OCI-LY1 (cell line): Measurements from ENCODE around the gene SF3B1.
"Not testable (repeated sequence)": the region's sequence is repeated elsewhere in the genome, so short reads cannot be mapped to it uniquely, and the experiment has no call there.

Experiments used
- H2AFZ ChIP-seq: fragments of 200-600 bp; sonication (generic), shearing (Covaris generic); 2 replicates; pipeline ENCODE4 v1.6.0; 2014; ENCODE audit warnings: antibody characterized with exemption, mild to moderate bottlenecking, low read length
- H3F3A ChIP-seq: fragments of 200-600 bp; sonication (generic), shearing (Covaris generic); 2 replicates; pipeline ENCODE4 v1.6.0; 2014; ENCODE audit warnings: mild to moderate bottlenecking, antibody characterized with exemption, low read length, moderate library complexity; ENCODE audit not compliant: insufficient read depth
- H3K27ac ChIP-seq: fragments of 200-600 bp; sonication (generic); 2 replicates; pipeline ENCODE4 v1.5.1; 2014; ENCODE audit warnings: low read length, mixed run types, mild to moderate bottlenecking, low read depth; ENCODE audit not compliant: poor library complexity, severe bottlenecking
- H3K27me3 ChIP-seq: fragments of 200-600 bp; sonication (generic); 2 replicates; pipeline ENCODE4 v1.6.0; 2014; ENCODE audit warnings: antibody characterized with exemption, mild to moderate bottlenecking, low read length, moderate library complexity; ENCODE audit not compliant: insufficient read depth
- H3K36me3 ChIP-seq: fragments of 200-600 bp; sonication (generic); 2 replicates; pipeline ENCODE4 v1.6.1; 2014; ENCODE audit warnings: mild to moderate bottlenecking, antibody characterized with exemption, low read length, moderate library complexity, mixed read lengths; ENCODE audit not compliant: insufficient read depth
- H3K4me1 ChIP-seq: fragments of 200-600 bp; sonication (generic); 2 replicates; pipeline ENCODE4 v1.5.1; 2014; ENCODE audit warnings: mild to moderate bottlenecking, low read length, moderate library complexity; ENCODE audit not compliant: insufficient read depth, severe bottlenecking
- H3K4me2 ChIP-seq: fragments of 200-600 bp; sonication (generic), shearing (Covaris generic); 2 replicates; pipeline ENCODE4 v1.6.1; 2014; ENCODE audit warnings: low read length
- H3K4me3 ChIP-seq: fragments of 200-600 bp; sonication (generic); 2 replicates; pipeline ENCODE4 v1.5.1; 2014; ENCODE audit warnings: low read length, low read depth, mild to moderate bottlenecking, mixed read lengths; ENCODE audit not compliant: poor library complexity, severe bottlenecking
- H3K79me2 ChIP-seq: fragments of 200-600 bp; shearing (Covaris generic); 2 replicates; pipeline ENCODE4 v1.6.1; 2016; ENCODE audit warnings: mixed run types, low read length, mixed read lengths; ENCODE audit not compliant: insufficient read depth
- H3K9ac ChIP-seq: fragments of 200-600 bp; sonication (generic), shearing (Covaris generic); 2 replicates; pipeline ENCODE4 v1.6.1; 2014; ENCODE audit warnings: mild to moderate bottlenecking, low read length, mixed read lengths
- H3K9me2 ChIP-seq: fragments of 200-600 bp; sonication (generic), shearing (Covaris generic); 2 replicates; pipeline ENCODE4 v1.6.1; 2014; ENCODE audit warnings: low read depth, mild to moderate bottlenecking, low read length, mixed read lengths
- H3K9me3 ChIP-seq: fragments of 200-600 bp; shearing (Covaris generic); 2 replicates; pipeline ENCODE4 v1.6.1; 2014; ENCODE audit warnings: low read length, mixed read lengths
- H4K20me1 ChIP-seq: fragments of 200-600 bp; sonication (generic), shearing (Covaris generic); 2 replicates; pipeline ENCODE4 v1.6.0; 2016; ENCODE audit warnings: mild to moderate bottlenecking, low read length; ENCODE audit not compliant: insufficient read depth
- EZH2 ChIP-seq: fragments of 200-600 bp; sonication (generic), shearing (Covaris generic); IDR thresholded peaks from 2 replicates; pipeline ENCODE4 v1.8.0; 2017; ENCODE audit warnings: borderline replicate concordance, mixed run types, mild to moderate bottlenecking, antibody characterized with exemption, low read length, moderate library complexity, mixed read lengths
- TF ChIP-seq, protein P1 (sequence below): fragments of 200-600 bp; sonication (generic), shearing (Covaris generic); IDR thresholded peaks from 2 replicates; pipeline ENCODE4 v1.5.1; 2017; ENCODE audit warnings: mild to moderate bottlenecking, antibody characterized with exemption, low read length, moderate library complexity, mixed read lengths

Gene SF3B1

DNA sequence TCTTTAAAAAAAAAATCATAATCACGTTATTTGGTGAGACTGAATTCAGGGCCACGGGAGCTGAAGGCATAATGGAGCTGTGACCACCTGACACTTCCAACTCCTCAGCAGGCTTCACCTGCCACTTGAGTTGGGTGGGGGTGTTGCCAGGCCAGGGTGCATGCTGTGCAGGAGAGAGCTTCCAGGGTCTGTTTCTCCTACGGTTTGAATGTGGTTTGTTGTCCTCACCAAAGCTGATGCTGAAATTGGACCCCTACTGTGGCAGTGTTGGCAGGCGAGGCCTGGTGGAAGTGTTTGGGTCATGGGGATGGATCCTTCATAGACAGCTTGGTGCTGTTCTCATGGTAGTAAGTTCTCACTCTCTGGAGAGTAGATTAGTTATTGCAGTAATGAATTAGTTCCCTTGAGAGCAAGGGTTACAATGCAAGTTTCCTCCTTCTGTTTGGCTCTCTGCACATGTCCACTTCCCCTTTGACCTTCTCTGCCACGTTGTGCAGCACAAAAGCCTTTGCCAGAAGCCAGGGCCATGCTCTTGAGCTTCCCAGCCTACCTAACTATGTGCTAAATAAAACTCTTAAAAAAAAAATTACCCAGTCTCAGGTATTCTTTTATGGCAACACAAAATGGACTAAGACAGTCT lies 86.0 kb downstream of the SF3B1 start:
- no peaks in the 10 kb centered on the region for H4K20me1 ChIP-seq
- TF ChIP-seq, protein P1, sequence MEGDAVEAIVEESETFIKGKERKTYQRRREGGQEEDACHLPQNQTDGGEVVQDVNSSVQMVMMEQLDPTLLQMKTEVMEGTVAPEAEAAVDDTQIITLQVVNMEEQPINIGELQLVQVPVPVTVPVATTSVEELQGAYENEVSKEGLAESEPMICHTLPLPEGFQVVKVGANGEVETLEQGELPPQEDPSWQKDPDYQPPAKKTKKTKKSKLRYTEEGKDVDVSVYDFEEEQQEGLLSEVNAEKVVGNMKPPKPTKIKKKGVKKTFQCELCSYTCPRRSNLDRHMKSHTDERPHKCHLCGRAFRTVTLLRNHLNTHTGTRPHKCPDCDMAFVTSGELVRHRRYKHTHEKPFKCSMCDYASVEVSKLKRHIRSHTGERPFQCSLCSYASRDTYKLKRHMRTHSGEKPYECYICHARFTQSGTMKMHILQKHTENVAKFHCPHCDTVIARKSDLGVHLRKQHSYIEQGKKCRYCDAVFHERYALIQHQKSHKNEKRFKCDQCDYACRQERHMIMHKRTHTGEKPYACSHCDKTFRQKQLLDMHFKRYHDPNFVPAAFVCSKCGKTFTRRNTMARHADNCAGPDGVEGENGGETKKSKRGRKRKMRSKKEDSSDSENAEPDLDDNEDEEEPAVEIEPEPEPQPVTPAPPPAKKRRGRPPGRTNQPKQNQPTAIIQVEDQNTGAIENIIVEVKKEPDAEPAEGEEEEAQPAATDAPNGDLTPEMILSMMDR = no peak
- TF ChIP-seq EZH2 = no peak
- no peak overlapping the region for H3K4me2 ChIP-seq
- H3K27me3 ChIP-seq = no peaks in the 10 kb centered on the region
- peaks cover 22% of the 10 kb centered on the region for H3K79me2 ChIP-seq
- H3F3A ChIP-seq = no peaks in the 10 kb centered on the region
- no peak overlapping the region for H2AFZ ChIP-seq
- no peak overlapping the region for H3K27ac ChIP-seq
- H3K4me3 ChIP-seq = no peak overlapping the region
- H3K36me3 ChIP-seq = peaks cover 96% of the 10 kb centered on the region
- H3K9ac ChIP-seq = no peak overlapping the region
- H3K4me1 ChIP-seq = peaks cover 18% of the 10 kb centered on the region
- H3K9me2 ChIP-seq = no peaks in the 10 kb centered on the region
- H3K9me3 ChIP-seq = no peaks in the 10 kb centered on the region

- Histone ChIP-seq H3K36me3 (peaks cover 87% of the 10 kb centered on the region), H3K9ac (no peak overlapping the region)
Observed at GRCh38 chr2:197345846-197346370, 88.9 kb downstream of the SF3B1 start.

DNA sequence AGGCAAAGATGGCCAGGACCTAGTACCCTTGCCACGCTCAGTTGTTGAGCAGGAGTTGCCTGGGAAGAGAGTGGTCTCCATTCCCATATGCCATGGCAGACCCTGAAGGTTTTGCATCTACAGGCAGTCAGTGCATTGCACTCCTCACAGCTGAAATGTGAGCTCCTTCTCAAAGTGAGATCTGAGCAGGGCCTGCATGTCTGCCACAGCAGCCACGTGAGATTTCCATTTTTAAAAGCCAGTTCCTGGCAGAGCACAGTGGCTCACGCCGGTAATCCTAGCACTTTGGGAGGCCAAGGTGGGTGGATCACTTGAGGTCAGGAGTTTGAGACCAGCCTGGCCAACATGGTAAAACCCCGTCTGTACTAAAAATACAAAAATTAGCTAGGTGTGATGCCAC lies 90.9 kb downstream of the SF3B1 start:
- H3F3A ChIP-seq, H3K79me2 ChIP-seq, H3K4me3 ChIP-seq, H3K4me1 ChIP-seq, H3K27me3 ChIP-seq, H3K9ac ChIP-seq, H3K9me3 ChIP-seq, H3K9me2 ChIP-seq, H3K27ac ChIP-seq, H3K4me2 ChIP-seq, H2AFZ ChIP-seq, H4K20me1 ChIP-seq: not testable (repeated sequence)
- peaks cover 82% of the 10 kb centered on the region for H3K36me3 ChIP-seq

More at GRCh38 chr2:197345846-197346370, 88.9 kb downstream of the SF3B1 start:
- H3K9me3 ChIP-seq = no peaks in the 10 kb centered on the region
- no peak overlapping the region for H3K4me3 ChIP-seq
- H3K27ac ChIP-seq = no peak overlapping the region
- H3K79me2 ChIP-seq = no peaks in the 10 kb centered on the region
- H4K20me1 ChIP-seq = no peaks in the 10 kb centered on the region
- H3F3A ChIP-seq = no peaks in the 10 kb centered on the region
- H3K4me1 ChIP-seq = no peaks in the 10 kb centered on the region
- no peaks in the 10 kb centered on the region for H3K27me3 ChIP-seq
- no peaks in the 10 kb centered on the region for H3K9me2 ChIP-seq
- TF ChIP-seq, protein P1 = no peak
- no peak for TF ChIP-seq EZH2
- no peak overlapping the region for H3K4me2 ChIP-seq
- no peak overlapping the region for H2AFZ ChIP-seq

GRCh38 chr2:197340591-197340990 lies 94.2 kb downstream of the SF3B1 start:
- H4K20me1 ChIP-seq = no peaks in the 10 kb centered on the region
- no peak overlapping the region for H3K9ac ChIP-seq
- H3F3A ChIP-seq = no peaks in the 10 kb centered on the region
- peaks cover 55% of the 10 kb centered on the region for H3K36me3 ChIP-seq
- H3K4me3 ChIP-seq = no peak overlapping the region
- no peaks in the 10 kb centered on the region for H3K79me2 ChIP-seq
- no peaks in the 10 kb centered on the region for H3K4me1 ChIP-seq
- H3K9me2 ChIP-seq = no peaks in the 10 kb centered on the region
- TF ChIP-seq, protein P1 = no peak
- no peak for TF ChIP-seq EZH2
- no peaks in the 10 kb centered on the region for H3K9me3 ChIP-seq
- no peak overlapping the region for H3K27ac ChIP-seq
- no peak overlapping the region for H2AFZ ChIP-seq
- no peak overlapping the region for H3K4me2 ChIP-seq
- no peaks in the 10 kb centered on the region for H3K27me3 ChIP-seq
